HEK293 (cell line): Measurements from ENCODE around the gene CD300LB.

Source experiments
- HOXD13 ChIP-seq: sonication (generic); formaldehyde crosslinking; IDR thresholded peaks from 2 replicates; pipeline ENCODE4 v1.8.0; 2022; ENCODE audit warnings: missing genetic modification reagents, borderline replicate concordance
- MYNN ChIP-seq: fragments of 450-650 bp; formaldehyde crosslinking; IDR thresholded peaks from 2 replicates; pipeline ENCODE4 v1.5.1; 2016; ENCODE audit warnings: missing biosample characterization, missing genetic modification characterization, borderline replicate concordance
- TRIM28 ChIP-seq: IDR thresholded peaks from 2 replicates; pipeline ENCODE4 v1.6.1; 2011; ENCODE audit warnings: low read length, control low read depth, borderline replicate concordance
- ZNF223 ChIP-seq: fragments of 450-650 bp; formaldehyde crosslinking; IDR thresholded peaks from 2 replicates; pipeline ENCODE4 v1.5.1; 2016; ENCODE audit warnings: missing biosample characterization, missing genetic modification characterization
- ZNF24 ChIP-seq: fragments of 450-650 bp; formaldehyde crosslinking; IDR thresholded peaks from 2 replicates; pipeline ENCODE4 v1.5.1; 2016; ENCODE audit warnings: missing biosample characterization, missing genetic modification characterization
- ZNF571 ChIP-seq: fragments of 450-650 bp; formaldehyde crosslinking; IDR thresholded peaks from 2 replicates; pipeline ENCODE4 v1.5.0; 2017; ENCODE audit warnings: missing biosample characterization, missing genetic modification characterization
- ZNF670 ChIP-seq: fragments of 450-650 bp; formaldehyde crosslinking; IDR thresholded peaks from 2 replicates; pipeline ENCODE4 v1.5.1; 2016; ENCODE audit warnings: missing biosample characterization, missing genetic modification characterization, low read depth
- ZNF843 ChIP-seq: fragments of 450-650 bp; formaldehyde crosslinking; IDR thresholded peaks from 2 replicates; pipeline ENCODE4 v1.5.1; 2016; ENCODE audit warnings: missing biosample characterization, missing genetic modification characterization
- TF ChIP-seq, protein P1 (sequence below): fragments of 450-650 bp; formaldehyde crosslinking; IDR thresholded peaks from 2 replicates; pipeline ENCODE4 v1.5.1; 2016; ENCODE audit warnings: missing biosample characterization, missing genetic modification characterization
- TF ChIP-seq, protein P2 (sequence below): fragments of 450-650 bp; formaldehyde crosslinking; IDR thresholded peaks from 2 replicates; pipeline ENCODE4 v1.5.1; 2016; ENCODE audit warnings: missing biosample characterization, missing genetic modification characterization
- TF ChIP-seq, protein P3 (sequence below): fragments of 450-650 bp; formaldehyde crosslinking; IDR thresholded peaks from 2 replicates; pipeline ENCODE4 v1.5.1; 2016; ENCODE audit warnings: missing biosample characterization, missing genetic modification characterization
- TF ChIP-seq, protein P4 (sequence below): fragments of 450-650 bp; formaldehyde crosslinking; IDR thresholded peaks from 2 replicates; pipeline ENCODE4 v1.5.1; 2016; ENCODE audit warnings: missing biosample characterization, missing genetic modification characterization, borderline replicate concordance
- TF ChIP-seq, protein P5 (sequence below): fragments of 450-650 bp; formaldehyde crosslinking; IDR thresholded peaks from 2 replicates; pipeline ENCODE4 v1.5.1; 2017; ENCODE audit warnings: missing biosample characterization, missing genetic modification characterization

DNA sequence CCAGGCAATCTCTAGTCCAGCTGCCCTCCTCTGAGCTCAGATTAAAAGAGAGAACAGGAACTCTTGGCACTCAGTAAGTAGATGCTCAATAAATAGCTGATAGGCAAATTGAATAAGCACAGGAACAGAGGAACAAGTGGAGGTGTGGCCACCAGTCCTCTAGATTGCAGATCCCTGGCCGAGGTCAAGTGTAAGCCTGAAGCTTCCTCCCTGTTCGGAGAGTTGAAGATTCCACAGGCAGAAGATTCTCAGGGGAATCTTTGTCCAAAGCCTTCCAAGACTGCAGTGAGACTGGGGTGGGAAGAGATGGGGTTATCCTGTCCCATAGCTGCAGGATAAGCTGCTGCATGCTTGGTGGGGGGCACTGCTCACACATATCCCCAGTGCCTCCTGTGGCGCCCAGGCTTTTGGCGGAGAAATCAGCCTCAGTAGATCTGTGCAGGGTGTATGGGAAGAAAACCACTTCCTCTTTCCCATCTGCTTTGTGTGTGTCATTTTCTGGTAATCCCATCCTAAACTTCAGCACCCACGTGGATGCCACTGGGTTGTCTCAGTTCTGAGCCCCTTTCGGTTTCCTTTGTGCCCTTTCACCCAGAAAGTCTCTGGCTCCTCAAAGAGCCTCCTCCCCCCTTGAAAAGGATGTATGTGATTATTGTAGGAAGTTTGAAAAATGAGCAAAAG lies 52.7 kb downstream of the CD300LB start:
- TF ChIP-seq ZNF670 (tag by site-specific recombination) (no peak), ZNF223 (tag by site-specific recombination) (no peak), TRIM28 (no peak), ZNF24 (tag by site-specific recombination) (no peak), MYNN (tag by site-specific recombination) (no peak), HOXD13 (no peak), ZNF843 (no peak), ZNF571 (no peak)
- TF ChIP-seq, protein P1, sequence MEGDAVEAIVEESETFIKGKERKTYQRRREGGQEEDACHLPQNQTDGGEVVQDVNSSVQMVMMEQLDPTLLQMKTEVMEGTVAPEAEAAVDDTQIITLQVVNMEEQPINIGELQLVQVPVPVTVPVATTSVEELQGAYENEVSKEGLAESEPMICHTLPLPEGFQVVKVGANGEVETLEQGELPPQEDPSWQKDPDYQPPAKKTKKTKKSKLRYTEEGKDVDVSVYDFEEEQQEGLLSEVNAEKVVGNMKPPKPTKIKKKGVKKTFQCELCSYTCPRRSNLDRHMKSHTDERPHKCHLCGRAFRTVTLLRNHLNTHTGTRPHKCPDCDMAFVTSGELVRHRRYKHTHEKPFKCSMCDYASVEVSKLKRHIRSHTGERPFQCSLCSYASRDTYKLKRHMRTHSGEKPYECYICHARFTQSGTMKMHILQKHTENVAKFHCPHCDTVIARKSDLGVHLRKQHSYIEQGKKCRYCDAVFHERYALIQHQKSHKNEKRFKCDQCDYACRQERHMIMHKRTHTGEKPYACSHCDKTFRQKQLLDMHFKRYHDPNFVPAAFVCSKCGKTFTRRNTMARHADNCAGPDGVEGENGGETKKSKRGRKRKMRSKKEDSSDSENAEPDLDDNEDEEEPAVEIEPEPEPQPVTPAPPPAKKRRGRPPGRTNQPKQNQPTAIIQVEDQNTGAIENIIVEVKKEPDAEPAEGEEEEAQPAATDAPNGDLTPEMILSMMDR (tag by site-specific recombination): no peak
- TF ChIP-seq, protein P2, sequence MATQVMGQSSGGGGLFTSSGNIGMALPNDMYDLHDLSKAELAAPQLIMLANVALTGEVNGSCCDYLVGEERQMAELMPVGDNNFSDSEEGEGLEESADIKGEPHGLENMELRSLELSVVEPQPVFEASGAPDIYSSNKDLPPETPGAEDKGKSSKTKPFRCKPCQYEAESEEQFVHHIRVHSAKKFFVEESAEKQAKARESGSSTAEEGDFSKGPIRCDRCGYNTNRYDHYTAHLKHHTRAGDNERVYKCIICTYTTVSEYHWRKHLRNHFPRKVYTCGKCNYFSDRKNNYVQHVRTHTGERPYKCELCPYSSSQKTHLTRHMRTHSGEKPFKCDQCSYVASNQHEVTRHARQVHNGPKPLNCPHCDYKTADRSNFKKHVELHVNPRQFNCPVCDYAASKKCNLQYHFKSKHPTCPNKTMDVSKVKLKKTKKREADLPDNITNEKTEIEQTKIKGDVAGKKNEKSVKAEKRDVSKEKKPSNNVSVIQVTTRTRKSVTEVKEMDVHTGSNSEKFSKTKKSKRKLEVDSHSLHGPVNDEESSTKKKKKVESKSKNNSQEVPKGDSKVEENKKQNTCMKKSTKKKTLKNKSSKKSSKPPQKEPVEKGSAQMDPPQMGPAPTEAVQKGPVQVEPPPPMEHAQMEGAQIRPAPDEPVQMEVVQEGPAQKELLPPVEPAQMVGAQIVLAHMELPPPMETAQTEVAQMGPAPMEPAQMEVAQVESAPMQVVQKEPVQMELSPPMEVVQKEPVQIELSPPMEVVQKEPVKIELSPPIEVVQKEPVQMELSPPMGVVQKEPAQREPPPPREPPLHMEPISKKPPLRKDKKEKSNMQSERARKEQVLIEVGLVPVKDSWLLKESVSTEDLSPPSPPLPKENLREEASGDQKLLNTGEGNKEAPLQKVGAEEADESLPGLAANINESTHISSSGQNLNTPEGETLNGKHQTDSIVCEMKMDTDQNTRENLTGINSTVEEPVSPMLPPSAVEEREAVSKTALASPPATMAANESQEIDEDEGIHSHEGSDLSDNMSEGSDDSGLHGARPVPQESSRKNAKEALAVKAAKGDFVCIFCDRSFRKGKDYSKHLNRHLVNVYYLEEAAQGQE (tag by site-specific recombination): no peak
- TF ChIP-seq, protein P3, sequence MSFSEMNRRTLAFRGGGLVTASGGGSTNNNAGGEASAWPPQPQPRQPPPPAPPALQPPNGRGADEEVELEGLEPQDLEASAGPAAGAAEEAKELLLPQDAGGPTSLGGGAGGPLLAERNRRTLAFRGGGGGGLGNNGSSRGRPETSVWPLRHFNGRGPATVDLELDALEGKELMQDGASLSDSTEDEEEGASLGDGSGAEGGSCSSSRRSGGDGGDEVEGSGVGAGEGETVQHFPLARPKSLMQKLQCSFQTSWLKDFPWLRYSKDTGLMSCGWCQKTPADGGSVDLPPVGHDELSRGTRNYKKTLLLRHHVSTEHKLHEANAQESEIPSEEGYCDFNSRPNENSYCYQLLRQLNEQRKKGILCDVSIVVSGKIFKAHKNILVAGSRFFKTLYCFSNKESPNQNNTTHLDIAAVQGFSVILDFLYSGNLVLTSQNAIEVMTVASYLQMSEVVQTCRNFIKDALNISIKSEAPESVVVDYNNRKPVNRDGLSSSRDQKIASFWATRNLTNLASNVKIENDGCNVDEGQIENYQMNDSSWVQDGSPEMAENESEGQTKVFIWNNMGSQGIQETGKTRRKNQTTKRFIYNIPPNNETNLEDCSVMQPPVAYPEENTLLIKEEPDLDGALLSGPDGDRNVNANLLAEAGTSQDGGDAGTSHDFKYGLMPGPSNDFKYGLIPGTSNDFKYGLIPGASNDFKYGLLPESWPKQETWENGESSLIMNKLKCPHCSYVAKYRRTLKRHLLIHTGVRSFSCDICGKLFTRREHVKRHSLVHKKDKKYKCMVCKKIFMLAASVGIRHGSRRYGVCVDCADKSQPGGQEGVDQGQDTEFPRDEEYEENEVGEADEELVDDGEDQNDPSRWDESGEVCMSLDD: no peak
- TF ChIP-seq, protein P4, sequence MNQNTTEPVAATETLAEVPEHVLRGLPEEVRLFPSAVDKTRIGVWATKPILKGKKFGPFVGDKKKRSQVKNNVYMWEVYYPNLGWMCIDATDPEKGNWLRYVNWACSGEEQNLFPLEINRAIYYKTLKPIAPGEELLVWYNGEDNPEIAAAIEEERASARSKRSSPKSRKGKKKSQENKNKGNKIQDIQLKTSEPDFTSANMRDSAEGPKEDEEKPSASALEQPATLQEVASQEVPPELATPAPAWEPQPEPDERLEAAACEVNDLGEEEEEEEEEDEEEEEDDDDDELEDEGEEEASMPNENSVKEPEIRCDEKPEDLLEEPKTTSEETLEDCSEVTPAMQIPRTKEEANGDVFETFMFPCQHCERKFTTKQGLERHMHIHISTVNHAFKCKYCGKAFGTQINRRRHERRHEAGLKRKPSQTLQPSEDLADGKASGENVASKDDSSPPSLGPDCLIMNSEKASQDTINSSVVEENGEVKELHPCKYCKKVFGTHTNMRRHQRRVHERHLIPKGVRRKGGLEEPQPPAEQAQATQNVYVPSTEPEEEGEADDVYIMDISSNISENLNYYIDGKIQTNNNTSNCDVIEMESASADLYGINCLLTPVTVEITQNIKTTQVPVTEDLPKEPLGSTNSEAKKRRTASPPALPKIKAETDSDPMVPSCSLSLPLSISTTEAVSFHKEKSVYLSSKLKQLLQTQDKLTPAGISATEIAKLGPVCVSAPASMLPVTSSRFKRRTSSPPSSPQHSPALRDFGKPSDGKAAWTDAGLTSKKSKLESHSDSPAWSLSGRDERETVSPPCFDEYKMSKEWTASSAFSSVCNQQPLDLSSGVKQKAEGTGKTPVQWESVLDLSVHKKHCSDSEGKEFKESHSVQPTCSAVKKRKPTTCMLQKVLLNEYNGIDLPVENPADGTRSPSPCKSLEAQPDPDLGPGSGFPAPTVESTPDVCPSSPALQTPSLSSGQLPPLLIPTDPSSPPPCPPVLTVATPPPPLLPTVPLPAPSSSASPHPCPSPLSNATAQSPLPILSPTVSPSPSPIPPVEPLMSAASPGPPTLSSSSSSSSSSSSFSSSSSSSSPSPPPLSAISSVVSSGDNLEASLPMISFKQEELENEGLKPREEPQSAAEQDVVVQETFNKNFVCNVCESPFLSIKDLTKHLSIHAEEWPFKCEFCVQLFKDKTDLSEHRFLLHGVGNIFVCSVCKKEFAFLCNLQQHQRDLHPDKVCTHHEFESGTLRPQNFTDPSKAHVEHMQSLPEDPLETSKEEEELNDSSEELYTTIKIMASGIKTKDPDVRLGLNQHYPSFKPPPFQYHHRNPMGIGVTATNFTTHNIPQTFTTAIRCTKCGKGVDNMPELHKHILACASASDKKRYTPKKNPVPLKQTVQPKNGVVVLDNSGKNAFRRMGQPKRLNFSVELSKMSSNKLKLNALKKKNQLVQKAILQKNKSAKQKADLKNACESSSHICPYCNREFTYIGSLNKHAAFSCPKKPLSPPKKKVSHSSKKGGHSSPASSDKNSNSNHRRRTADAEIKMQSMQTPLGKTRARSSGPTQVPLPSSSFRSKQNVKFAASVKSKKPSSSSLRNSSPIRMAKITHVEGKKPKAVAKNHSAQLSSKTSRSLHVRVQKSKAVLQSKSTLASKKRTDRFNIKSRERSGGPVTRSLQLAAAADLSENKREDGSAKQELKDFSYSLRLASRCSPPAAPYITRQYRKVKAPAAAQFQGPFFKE (tag by site-specific recombination): no peak
- TF ChIP-seq, protein P5, sequence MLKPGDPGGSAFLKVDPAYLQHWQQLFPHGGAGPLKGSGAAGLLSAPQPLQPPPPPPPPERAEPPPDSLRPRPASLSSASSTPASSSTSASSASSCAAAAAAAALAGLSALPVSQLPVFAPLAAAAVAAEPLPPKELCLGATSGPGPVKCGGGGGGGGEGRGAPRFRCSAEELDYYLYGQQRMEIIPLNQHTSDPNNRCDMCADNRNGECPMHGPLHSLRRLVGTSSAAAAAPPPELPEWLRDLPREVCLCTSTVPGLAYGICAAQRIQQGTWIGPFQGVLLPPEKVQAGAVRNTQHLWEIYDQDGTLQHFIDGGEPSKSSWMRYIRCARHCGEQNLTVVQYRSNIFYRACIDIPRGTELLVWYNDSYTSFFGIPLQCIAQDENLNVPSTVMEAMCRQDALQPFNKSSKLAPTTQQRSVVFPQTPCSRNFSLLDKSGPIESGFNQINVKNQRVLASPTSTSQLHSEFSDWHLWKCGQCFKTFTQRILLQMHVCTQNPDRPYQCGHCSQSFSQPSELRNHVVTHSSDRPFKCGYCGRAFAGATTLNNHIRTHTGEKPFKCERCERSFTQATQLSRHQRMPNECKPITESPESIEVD (tag by site-specific recombination): no peak
